ENCODE measurements around the gene TMEM45A.

GRCh38 chr3:100586832-100587231 is 94.4 kb downstream of the TMEM45A start:
- TF ChIP-seq CTCF (IDR thresholded peaks at IDR 0.05) (no peak), POLR2A (IDR thresholded peaks at IDR 0.05) (no peak)
